Measurements from ENCODE around the gene MSI2. TPM values are rescaled to one million over a fixed set of nuclear protein-coding genes. Genes with fewer than 3 reads are reported as not detected.

The MSI2 gene
- total and polyA plus RNA-seq, 12 donors: 25.5 to 135 (median 121) TPM

DNA sequence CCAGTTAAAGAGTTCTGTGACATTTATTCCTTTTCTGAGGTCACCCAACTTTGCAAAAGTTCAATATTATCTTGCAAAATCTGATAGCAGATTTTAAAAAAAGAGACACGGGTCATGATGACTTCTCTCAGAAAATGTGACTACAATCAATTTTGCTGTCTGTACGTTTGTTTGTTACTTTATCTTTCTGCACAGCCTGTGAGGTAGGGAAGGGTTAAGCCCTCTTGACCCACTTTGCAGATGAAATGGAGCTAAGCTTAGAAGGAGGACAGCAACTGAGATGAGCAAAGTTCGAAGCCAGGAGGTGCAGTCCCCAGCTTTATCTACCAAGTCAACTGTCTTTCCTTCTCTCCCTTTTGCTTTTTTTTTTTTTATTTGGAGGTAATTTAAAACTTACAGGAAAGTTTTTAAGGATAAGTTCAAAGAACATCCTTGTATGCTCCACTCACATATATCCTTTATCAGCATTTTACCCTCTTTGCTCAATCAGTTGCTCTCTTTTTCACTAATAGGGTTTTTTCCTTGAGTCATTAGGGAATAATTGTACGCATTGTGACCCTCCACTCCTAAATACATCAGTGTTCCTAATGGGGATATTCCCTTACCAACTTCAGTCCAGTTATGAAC, 86.8 kb downstream of the MSI2 start:
- no peak for ATAC-seq

GRCh38 chr17:57343717-57344116, 87.4 kb downstream of the MSI2 start:
- 65 to 67% methylated on average over 5 of the region's 5 CpGs for WGBS, 2 donors
- no peak for TF ChIP-seq CTCF (IDR thresholded peaks at IDR 0.05)
- H3K4me3 ChIP-seq: no peak overlapping the region
- peaks cover 0 to 39% (median 25%) of the 10 kb centered on the region in 9 donors for H3K4me1 ChIP-seq
- ATAC-seq (no peak), DNase-seq (no peak)
- intact Hi-C loops (cut with DNase I): no loop called here
- no peaks in the 10 kb centered on the region for H3K27me3 ChIP-seq
- H3K9me3 ChIP-seq: no peaks in the 10 kb centered on the region
- H3K36me3 ChIP-seq: peaks cover 0 to 11% (median 0%) of the 10 kb centered on the region in 9 donors
- no peak overlapping the region for H3K27ac ChIP-seq

More for the DNA sequence above, 86.8 kb downstream of the MSI2 start:
- Histone ChIP-seq H3K4me3 (no peak overlapping the region), H3K36me3 (peaks cover 0 to 8% (median 0%) of the 10 kb centered on the region in 9 donors), H3K4me1 (peaks cover 0 to 44% (median 25%) of the 10 kb centered on the region in 9 donors), H3K27ac (no peak overlapping the region), H3K27me3 (no peaks in the 10 kb centered on the region), H3K9me3 (no peaks in the 10 kb centered on the region)
- TF ChIP-seq CTCF (IDR thresholded peaks at IDR 0.05): no peak
- no peak for DNase-seq
- WGBS, 2 donors: 78 to 80% methylated on average over 4 of the region's 4 CpGs
- intact Hi-C loops (cut with DNase I): no loop called here

DNA sequence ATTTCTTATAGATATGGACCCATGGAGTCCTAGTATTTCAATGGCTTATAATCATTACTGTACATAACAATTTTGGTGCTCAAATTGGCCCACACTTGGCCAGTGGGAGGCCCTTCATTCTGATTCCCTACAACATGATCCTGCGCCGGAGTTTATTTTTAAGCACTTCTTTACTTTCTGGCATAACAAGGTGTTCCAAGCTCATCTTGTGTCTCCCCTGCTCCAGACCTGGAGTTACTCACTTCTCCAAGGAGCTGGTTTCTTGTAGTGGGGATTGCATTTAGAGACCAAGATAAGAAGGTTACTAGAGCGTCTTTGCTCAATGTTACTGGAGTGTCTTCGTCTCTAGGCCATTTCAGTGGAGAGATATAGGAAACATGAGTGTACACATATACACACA, 87.9 kb downstream of the MSI2 start:
- H3K4me1 ChIP-seq: peaks cover 0 to 39% (median 25%) of the 10 kb centered on the region in 9 donors
- WGBS, 2 donors: 96 to 99% methylated on average over 4 of the region's 4 CpGs

DNA sequence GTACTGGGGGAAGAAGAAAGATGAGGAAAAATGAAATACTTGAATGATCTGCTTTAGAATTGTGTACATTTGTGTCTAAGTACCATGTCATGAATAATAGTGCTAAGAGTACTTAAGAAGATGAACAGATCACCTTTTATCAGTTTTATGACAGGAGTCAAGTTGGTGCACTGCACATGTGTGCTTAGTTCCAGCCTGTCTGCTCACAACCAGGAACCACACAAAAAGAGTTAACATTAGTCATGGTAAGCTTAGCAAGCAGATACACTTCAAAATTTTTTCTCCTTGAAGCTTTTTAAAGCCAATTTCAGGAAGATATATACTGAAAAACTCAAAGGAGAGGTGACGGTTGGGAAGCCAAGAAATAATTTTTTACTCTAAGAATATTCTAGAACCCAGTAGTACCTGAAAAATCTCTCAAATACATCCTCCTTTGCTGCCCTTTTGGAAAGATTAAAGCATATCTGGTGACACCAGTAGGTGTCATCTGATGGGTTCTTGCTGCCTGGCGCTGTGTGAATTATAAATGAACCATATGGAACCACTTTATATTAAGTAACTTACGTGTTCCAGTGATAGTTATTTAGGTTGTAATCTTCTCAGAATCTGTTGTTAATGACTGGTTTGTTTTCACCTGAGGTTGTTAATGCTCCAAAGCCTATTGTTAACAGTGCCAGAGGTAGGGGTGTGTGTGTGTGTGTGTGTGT, 93.4 kb downstream of the MSI2 start:
- WGBS, 2 donors: 66 to 79% methylated on average over 3 of the region's 3 CpGs
- peaks cover 0 to 37% (median 10%) of the 10 kb centered on the region in 9 donors for H3K4me1 ChIP-seq
- no peak overlapping the region for H3K27ac ChIP-seq
- peaks cover 0 to 11% (median 0%) of the 10 kb centered on the region in 9 donors for H3K36me3 ChIP-seq
- DNase-seq (no peak), ATAC-seq (no peak)
- intact Hi-C loops (cut with DNase I): no loop called here
- no peak overlapping the region for H3K4me3 ChIP-seq
- H3K9me3 ChIP-seq: no peaks in the 10 kb centered on the region
- no peak for TF ChIP-seq CTCF (IDR thresholded peaks at IDR 0.05)
- no peaks in the 10 kb centered on the region for H3K27me3 ChIP-seq

More for the DNA sequence above, 87.9 kb downstream of the MSI2 start:
- DNase-seq (no peak), ATAC-seq (no peak)
- H3K36me3 ChIP-seq: peaks cover 0 to 11% (median 0%) of the 10 kb centered on the region in 9 donors
- no peak for TF ChIP-seq CTCF (IDR thresholded peaks at IDR 0.05)
- H3K27ac ChIP-seq: no peak overlapping the region
- H3K9me3 ChIP-seq: no peaks in the 10 kb centered on the region
- intact Hi-C loops (cut with DNase I): no loop called here
- no peak overlapping the region for H3K4me3 ChIP-seq
- H3K27me3 ChIP-seq: no peaks in the 10 kb centered on the region
